NCI-H1048 (cell line): ENCODE data around the gene XKR8.
"Not testable (repeated sequence)": the region's sequence is repeated elsewhere in the genome, so short reads cannot be mapped to it uniquely, and the experiment has no call there.

Source experiments
- DNase-seq: peaks from one replicate; lab custom pipeline; 2025; lab: John Stamatoyannopoulos, UW

XKR8 gene

GRCh38 chr1:27992276-27992675 is 32.5 kb downstream of the XKR8 start:
- DNase-seq: no peak

- DNase-seq: no peak
Measured at GRCh38 chr1:27993241-27993640, 33.5 kb downstream of the XKR8 start.

- no peak for DNase-seq
Measured at GRCh38 chr1:27994060-27994459, 34.3 kb downstream of the XKR8 start.

GRCh38 chr1:27994526-27994925 is 34.8 kb downstream of the XKR8 start:
- not testable (repeated sequence) for DNase-seq

- DNase-seq: no peak
Measured at GRCh38 chr1:27999055-27999454, 39.3 kb downstream of the XKR8 start.

GRCh38 chr1:28002600-28002999 is 42.8 kb downstream of the XKR8 start:
- no peak for DNase-seq

GRCh38 chr1:28003117-28003516 is 43.3 kb downstream of the XKR8 start:
- not testable (repeated sequence) for DNase-seq

- DNase-seq: no peak
Measured at GRCh38 chr1:28010969-28011368, 51.2 kb downstream of the XKR8 start.
